ENCODE results near the gene TLNRD1.

The TLNRD1 gene

DNA sequence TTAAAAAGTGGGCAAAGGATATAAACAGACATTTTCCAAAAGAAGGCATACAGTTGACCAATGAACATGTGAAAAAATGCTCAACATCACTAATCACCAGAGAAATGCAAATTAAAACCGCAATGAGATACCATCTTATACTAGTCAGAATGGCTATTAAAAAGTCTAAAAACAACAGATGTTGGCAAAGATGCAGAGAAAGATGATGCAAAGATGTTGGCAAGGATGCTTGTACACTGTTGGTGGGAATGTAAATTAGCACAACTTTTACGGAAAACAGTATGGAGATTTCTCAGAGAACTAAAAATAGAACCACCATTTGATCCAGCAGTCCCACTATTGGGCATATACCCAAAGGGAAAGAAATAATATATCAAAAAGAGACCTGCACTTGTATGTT, 53.5 kb downstream of the TLNRD1 start:
- no peak for DNase-seq (ENCODE audit: low read depth in 2 of 2)

Data from activated CD4-positive, alpha-beta T cell treated with anti-CD3 and anti-CD28 coated beads for 24 hours (primary cell).